Fibroblast of skin of scalp (primary cell): ENCODE results near the gene LAMA5.

ENCODE experiments used
- DNase-seq: peaks from one replicate; pipeline ENCODE4 v3.0.0-alpha.2; 2013

The LAMA5 gene

DNA sequence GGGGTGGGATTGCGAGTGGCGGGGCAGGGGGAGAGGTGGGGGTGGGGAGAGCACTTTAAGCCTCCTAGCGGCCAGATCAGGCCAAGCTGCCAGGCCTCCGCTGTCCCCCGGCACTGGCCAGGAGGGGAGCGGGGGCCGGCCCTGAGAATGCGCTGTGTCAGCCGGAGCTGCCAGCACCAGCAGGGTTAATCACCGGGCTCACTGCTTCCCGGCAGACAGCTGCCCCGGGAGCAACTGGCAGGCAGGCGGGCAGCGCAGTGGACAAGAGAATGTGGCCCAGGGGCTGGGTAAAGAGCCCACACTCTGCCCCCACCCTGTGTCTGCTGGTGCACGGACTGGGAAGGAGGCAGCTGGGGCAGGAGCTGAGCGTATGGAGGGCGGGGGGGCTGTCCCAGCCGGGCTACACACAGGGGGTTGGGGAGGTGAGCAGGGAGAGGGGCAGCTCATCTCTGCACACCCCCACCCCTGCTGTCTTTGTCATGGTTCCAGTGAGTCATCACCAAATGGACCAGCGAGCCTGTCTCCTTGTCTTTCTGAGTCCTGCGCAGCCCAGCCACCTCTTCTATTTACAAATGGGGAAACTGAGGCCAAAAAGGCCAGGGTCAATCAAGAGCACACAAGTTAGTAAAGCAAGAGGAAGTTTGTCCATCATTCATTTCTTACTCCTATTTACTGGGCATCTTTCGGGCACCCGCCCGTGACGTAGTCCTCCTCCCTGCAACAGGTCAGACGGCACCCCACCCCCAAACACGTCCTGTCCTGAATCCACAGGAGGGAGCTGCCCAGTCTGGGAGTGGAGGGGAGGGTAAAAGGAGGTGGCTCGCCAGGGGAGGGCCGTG lies 2.1 kb upstream of the LAMA5 start:
- peak; percentile 42 for DNase-seq

DNA sequence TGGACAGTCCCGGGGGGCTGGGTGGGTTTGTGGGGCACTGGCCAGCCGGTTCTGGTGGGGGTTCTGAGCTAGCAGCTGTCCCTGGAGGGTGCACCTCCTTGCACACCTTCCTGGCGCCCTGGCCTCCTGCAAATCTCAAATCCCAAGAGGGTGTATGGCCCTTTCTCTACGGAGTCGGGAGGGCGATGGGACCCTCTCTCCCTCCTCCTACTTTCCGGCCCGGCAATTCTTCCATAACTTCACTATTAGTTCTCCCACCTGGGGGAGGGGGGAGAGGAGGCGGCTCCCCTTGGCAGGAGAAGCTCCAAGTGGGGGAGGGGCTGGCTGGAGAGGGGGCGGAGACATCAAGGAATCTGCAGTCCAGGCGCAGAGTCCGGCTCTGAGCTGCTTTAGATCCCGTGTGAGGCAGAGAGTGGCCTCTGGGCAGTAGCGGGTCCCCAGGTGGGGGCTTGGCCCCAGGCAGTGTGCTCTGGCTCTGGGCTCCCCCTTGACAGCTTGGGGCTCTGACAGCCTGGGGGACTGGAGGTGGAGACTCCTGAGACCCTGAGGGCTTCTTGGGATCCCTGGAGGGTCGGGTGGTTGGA lies 1.4 kb upstream of the LAMA5 start:
- no peak for DNase-seq

DNA sequence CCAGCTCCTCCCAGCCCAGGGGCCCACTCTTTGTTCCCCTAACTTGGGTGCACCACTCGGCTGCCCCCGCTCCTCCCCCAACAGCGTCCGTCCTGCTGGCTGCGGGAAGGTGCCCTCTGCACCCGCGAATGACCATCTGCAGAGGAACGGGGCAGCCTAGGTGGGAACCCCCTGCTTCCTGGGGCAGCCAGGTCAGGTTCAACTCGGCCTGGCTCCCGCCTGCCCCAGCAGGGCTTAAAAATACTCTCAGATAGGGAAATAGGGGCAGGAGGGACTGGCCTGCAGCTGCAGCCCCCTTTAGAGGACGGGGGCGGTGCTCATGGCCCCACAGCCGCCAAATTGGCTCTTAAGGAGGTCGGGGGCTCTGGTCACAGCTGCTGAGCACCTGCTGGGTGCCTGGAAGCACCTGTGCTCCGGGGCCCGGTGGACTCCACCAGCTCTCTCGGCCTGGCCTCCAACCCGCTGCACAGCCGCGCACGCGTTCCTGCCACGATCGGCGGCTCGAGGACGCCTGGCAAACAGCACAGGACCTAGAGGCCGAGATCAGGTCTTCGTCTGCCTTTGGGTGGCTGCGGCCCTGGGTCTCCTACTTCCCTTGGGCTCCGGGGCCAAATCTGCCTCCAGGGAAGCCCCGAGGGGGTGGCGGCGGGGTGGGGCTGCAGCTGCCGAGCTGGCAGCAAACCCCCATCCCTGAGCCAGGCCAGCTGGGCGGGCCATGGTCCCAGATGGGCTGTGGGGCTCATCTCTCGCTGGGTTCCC lies 700 bp upstream of the LAMA5 start:
- no peak for DNase-seq

DNA sequence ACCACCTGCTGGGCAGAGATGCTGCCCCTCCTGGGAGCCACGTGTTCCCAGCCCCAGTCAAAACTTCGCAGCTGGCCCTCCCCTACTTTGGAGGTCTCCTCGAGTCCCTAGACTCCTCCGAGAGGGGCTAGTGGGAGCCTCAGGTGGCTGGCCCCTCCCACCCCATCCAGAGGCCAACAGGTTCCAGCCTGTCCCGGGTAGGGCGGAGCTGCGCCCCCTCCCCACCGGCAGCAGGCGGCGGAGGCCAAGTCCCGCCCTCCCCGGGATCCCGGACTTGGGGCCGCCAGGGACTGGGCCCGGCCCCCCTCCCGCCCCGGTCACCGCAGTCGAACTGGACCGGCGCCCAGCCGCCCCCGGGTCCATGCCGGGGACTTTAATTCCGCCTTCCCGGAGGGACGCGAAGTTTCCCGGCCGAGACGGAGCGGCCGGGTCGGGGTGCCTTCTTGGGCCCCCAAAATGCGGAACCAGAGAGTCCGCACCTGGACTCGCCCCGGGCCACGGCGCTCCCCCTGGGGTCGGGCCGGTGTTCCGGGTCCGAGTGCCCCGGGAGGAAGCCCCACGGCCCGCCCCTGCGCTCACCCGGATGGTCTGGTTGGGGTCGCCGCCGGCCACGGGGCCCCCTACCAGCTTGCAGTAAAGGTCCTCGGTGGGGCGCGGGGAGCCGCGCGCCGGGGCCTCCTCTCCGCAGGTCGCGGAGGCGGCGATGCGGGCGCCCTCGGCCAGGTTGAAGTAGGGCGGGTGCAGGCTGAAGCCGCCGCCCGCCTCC lies 559 bp downstream of the LAMA5 start:
- no peak for DNase-seq

DNA sequence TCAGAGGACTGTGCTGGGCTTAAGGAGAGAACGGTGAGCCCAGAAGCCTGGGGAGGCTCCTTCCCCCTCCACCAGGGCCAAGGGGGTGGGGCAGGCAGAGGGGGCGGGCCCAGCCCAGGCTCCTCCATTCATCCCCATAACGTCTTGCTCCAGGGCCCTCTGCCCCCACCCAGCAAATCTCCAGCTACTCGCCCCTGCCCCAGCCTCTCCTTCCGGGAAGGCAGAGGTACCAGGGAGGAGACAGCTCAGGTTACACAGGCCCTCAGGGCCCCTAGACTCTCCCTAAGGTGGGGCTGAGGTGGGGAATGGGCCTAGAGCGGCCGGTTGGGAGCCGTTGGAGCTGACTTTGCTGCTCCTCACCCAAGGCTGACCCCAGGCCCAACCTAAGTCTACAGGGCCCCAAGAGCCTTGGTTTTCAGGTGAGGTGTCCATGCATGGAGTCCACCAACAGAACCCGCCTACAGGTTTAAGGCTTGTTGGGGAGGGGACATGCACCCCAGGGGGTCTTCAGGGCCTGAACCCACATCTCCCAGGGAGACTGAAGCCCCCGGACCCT lies 1.2 kb downstream of the LAMA5 start:
- DNase-seq: no peak

GRCh38 chr20:62364911-62365736 lies 2.0 kb downstream of the LAMA5 start:
- no peak for DNase-seq

DNA sequence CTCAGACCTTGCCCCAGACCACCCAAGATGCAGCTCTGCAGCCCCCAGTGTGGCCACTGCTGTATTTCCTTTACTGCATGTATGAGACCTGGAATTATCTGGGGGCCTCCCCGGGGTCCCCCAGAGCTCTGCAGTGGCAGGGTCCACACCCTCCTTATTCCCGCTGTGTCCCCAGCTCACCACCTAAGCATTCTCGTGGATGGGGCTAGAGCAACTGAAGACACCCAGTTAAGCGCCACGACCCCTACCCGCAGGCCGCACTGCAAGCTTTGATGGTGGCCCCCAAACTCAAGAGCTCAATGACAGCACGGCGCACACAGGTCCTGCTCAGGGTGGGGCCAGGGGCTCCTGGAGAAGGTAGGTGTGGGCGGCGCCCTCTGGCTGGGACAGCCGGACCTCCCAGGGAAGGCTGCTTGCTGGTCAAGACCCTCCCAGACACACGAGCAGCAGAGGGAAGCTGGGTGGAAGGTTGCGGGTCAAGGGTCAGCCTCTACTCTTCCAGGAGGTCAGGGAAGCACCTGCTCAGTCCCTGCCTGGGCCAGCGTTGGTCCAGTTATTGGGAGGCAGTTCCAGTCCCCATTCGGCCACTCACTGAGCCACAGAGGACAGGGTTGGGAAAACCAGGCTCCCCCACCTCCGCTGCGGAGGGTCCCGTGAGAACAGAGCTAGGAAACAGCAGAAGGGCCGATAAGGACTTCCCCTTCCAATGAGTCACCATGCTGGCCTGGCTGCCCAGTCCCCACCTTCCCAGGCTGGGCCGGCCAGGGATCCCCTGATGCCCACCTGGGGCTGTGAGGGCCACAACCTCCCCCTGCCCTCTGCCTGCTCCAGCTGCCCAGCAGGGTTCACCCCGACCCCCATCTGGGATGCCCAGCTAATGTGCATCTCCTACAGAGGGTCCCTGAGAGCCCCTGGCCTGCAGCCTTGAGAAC lies 2.9 kb downstream of the LAMA5 start:
- DNase-seq: no peak

GRCh38 chr20:62362991-62363919 lies 3.9 kb downstream of the LAMA5 start:
- no peak for DNase-seq

DNA sequence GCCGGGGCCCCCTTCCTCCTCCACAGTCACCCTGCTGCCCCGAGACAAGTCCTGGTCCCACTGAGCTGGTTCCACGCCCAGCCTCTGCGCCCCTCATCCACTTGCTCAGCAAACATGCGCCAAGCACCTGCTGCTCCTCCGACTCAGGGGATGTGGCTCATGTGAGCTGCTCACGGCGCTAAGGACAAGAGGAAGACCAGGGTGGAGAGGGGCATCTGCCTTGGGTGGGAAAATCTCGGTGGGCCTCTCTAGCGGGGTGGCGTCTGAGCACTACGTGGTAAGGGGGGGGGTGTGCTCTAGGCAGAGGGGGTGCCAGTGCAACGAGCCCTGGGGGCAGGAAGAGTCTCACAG lies 4.5 kb downstream of the LAMA5 start:
- no peak for DNase-seq

- no peak for DNase-seq
Measured at GRCh38 chr20:62361799-62362589, 5.1 kb downstream of the LAMA5 start.

DNA sequence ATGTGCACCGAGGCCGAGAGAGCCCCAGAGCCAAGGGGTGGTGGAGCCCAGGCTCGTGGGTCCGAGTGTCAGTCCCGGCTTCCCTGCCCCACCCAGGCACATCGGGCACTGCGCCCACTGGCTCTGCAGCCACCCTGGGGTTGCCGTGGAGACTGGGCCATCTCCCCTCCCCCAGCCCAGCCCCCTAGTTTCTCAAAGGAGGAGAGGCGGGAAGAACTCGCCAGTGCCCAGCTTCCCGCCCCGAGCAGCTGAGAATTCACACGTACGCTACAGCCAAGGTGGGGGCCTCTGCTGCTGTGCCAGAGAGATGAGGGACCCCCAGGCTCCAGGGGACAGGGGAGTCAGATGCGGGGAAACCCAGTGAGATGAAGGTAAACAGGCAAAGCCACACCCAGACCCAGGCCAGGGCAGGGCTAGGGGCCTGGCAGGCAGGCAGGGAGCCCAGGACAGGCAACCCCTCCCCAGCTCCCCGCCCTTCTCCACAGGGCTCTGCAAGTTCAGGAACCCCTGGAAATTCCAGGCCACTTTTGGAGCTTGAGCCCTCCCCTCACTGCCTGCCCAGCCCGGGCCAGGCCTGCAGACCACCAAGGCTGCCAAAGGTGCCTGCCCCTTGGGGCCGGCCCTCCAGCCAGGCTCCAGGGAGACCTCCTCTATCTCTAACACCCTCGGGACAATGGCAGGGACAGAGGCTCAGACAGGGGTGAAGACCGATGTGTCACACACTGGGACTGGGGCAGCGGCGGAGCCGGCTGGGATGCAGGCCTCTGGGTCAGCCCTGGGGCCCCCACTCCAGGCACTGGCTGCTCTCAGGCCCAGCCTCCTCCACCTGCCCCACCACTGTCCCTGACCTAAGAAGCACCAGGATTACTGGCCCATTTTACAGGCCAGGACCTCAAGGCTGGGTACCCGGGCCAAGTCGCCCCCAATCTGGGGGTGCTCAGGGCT lies 6.0 kb downstream of the LAMA5 start:
- DNase-seq: no peak

GRCh38 chr20:62359491-62360121 lies 7.5 kb downstream of the LAMA5 start:
- no peak for DNase-seq

DNA sequence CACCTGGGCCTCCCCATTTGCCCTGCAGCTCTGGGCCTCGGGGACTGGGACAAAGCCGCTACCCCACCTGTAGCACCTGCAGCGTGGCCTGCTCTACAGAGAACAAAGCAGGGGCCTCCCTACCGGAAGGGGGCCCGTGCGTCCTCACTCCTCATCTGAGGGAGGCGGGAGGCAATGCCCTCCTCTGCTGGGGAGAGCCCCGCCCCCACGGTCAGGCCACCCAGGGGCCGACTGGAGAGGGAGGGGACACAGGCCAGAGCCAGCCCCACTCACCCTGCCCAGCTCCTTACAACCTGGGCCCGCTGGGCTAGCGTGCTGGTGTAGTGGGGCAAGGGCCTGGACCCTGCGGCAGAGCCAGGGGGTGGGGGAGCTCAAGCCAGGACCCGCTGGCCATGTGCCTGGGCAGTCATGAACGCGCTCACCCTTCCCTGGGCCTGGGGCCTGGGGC lies 8.0 kb downstream of the LAMA5 start:
- DNase-seq: no peak

DNA sequence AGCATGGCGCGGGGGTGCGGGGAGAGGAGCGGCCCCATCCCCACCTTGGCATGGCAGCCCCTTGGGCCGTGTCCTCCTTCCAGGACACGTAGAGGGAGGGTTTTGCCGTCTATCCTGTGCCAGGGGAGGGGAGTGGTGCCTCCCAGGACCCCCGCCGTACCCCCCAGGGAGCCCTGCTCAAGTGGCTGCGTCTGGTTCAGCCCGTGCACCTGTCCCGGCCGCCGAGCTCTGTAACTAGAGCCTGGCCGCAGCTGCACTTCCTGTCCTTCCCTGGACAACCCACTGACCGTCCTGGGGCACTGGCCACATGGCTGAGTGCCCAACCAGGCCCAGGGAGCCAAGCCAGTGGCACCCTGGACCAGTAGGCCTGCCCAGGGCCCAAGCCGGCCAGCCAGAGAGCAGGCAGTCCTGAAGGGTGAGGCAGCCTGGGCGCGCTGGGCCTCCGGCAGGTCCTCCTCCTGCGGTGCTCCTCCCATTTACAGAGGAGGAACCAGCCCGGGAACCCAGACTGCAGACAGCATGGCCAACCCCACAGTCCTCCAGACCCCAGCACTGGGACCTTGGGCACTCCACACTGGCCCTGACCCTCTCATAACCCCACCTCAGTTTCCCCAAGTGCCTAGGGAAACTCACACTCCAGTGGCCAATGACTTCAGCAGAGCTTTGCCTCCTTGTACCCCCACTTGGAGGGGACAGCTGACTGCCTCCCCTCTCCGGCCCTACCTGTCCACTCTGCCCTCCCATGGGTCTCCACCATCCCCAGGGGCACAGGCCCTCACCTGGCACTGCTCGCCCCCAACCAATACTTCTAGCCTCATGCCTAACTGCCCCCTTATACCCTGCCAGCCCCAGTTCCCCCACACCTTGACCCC lies 8.7 kb downstream of the LAMA5 start:
- no peak for DNase-seq

GRCh38 chr20:62357681-62358080 lies 9.4 kb downstream of the LAMA5 start:
- no peak for DNase-seq

- DNase-seq: peak; percentile 68
Measured at GRCh38 chr20:62357187-62357667, 9.9 kb downstream of the LAMA5 start.
